ENCODE results near the gene KCNQ4.

KCNQ4 gene

GRCh38 chr1:40879482-40880175 is 96.0 kb downstream of the KCNQ4 start (continued):
- TF ChIP-seq TCF4 (CRISPR knock-in tag; IDR thresholded peaks at IDR 0.05; ENCODE audit: borderline replicate concordance) = no peak

DNA sequence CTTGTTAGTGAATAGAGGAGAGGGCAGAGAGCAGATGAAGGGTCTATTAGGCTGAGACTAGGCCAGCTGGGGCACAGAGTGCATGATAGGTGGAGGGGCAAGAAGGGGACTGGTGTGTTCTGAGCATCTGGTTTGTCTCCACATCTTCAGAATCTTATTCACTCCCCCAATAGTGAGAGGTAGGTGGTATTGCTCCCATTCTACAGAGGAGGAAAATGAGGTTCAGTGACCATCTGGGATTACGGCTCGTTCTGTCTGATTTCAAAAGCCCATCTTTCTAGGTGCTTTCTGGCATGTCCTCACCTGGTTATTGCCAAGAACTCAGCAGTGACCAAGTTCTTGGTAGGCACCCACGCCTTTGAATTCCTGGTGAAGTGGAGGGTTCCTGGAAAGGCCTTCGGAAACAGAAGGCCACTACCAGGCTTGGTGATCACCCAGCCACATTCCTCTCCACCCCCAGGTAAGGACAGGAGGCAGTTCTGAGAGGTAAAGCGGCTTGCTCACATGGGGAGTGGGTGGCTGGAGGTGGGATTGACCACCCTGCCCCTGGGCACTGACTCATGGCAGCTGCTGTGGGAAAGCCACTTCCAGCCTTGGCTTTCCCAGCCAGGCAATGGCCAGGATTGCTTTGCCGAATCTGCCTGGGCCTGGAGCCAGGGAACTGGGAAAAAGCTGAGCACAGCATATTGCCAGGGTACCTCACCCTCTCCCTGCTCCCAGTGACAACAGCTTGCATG is 97.4 kb downstream of the KCNQ4 start:
- no peak for TF ChIP-seq ARNTL (CRISPR knock-in tag; IDR thresholded peaks at IDR 0.05; ENCODE audit: borderline replicate concordance, low read depth)
- no peak for TF ChIP-seq ESRRG (CRISPR knock-in tag; IDR thresholded peaks at IDR 0.05)
- TF ChIP-seq ZNF565 (CRISPR knock-in tag; conservative IDR thresholded peaks at IDR 0.05; ENCODE audit: low read depth) = no peak
- no peak for TF ChIP-seq SNAI2 (CRISPR knock-in tag; IDR thresholded peaks at IDR 0.05)
- no peak for TF ChIP-seq CREB5 (CRISPR knock-in tag; IDR thresholded peaks at IDR 0.05; ENCODE audit: low read depth)
- no peak for TF ChIP-seq ZNF70 (CRISPR knock-in tag; IDR thresholded peaks at IDR 0.05)
- TF ChIP-seq ZFP30 (CRISPR knock-in tag; IDR thresholded peaks at IDR 0.05) = no peak
- no peak for TF ChIP-seq PATZ1 (CRISPR knock-in tag; IDR thresholded peaks at IDR 0.05; ENCODE audit: borderline replicate concordance)
- TF ChIP-seq ZC3H10 (CRISPR knock-in tag; IDR thresholded peaks at IDR 0.05) = no peak
- no peak for TF ChIP-seq CSDC2 (CRISPR knock-in tag; IDR thresholded peaks at IDR 0.05)
- no peak for TF ChIP-seq TOX (CRISPR knock-in tag; IDR thresholded peaks at IDR 0.05; ENCODE audit: borderline replicate concordance)
- no peak for TF ChIP-seq TCF4 (CRISPR knock-in tag; IDR thresholded peaks at IDR 0.05; ENCODE audit: borderline replicate concordance)
- TF ChIP-seq ISL1 (CRISPR knock-in tag; IDR thresholded peaks at IDR 0.05) = no peak
- TF ChIP-seq, protein P1, sequence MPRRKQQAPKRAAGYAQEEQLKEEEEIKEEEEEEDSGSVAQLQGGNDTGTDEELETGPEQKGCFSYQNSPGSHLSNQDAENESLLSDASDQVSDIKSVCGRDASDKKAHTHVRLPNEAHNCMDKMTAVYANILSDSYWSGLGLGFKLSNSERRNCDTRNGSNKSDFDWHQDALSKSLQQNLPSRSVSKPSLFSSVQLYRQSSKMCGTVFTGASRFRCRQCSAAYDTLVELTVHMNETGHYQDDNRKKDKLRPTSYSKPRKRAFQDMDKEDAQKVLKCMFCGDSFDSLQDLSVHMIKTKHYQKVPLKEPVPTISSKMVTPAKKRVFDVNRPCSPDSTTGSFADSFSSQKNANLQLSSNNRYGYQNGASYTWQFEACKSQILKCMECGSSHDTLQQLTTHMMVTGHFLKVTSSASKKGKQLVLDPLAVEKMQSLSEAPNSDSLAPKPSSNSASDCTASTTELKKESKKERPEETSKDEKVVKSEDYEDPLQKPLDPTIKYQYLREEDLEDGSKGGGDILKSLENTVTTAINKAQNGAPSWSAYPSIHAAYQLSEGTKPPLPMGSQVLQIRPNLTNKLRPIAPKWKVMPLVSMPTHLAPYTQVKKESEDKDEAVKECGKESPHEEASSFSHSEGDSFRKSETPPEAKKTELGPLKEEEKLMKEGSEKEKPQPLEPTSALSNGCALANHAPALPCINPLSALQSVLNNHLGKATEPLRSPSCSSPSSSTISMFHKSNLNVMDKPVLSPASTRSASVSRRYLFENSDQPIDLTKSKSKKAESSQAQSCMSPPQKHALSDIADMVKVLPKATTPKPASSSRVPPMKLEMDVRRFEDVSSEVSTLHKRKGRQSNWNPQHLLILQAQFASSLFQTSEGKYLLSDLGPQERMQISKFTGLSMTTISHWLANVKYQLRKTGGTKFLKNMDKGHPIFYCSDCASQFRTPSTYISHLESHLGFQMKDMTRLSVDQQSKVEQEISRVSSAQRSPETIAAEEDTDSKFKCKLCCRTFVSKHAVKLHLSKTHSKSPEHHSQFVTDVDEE (CRISPR knock-in tag; IDR thresholded peaks at IDR 0.05) = no peak
- no peak for TF ChIP-seq GLIS3 (CRISPR knock-in tag; IDR thresholded peaks at IDR 0.05)
- no peak for ATAC-seq

DNA sequence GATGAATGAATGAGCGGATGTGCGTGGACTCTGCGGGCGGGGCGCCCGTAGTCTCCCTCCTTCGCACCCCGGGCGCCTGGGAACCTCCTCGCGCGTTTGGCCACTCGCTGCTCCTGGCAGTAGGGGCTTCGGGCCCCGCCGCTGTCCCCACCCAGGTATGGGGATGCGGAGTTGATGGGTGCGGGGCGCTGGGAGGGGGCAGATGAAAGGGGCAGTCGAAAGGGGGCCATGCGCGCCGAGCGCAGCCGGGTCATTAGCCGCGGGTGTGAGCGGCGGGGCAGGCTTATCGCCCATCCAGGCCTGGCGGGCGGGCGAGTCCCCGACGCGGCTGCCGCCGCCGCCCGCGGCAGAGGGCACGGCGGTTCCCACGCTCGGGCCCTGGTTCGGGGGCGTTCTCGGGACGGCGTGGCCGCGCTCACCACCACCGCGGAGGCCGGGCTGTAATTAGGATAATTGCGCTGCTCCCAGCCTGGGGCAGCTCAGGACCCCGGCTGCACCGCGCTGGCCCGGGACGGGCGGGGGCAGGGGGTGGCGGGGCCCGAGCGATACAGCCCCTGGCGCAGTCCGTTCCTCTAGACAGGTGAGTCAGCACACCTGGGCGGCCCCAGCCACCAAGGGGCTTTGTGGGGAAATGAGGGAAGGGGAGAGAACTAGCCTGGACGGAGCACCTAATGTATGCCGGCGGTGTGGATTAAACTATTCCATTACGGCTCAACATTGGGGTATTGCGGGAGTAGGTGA is 100.6 kb downstream of the KCNQ4 start:
- TF ChIP-seq PATZ1 (CRISPR knock-in tag; IDR thresholded peaks at IDR 0.05; ENCODE audit: borderline replicate concordance) (no peak), ZFP3 (CRISPR knock-in tag; IDR thresholded peaks at IDR 0.05) (no peak), ARNTL (CRISPR knock-in tag; IDR thresholded peaks at IDR 0.05; ENCODE audit: borderline replicate concordance, low read depth) (no peak), RARB (CRISPR knock-in tag; IDR thresholded peaks at IDR 0.05) (no peak), BACH2 (CRISPR knock-in tag; IDR thresholded peaks at IDR 0.05; ENCODE audit: borderline replicate concordance) (no peak), TCF4 (CRISPR knock-in tag; IDR thresholded peaks at IDR 0.05; ENCODE audit: borderline replicate concordance) (no peak), OSR1 (CRISPR knock-in tag; IDR thresholded peaks at IDR 0.05) (no peak), ESRRG (CRISPR knock-in tag; IDR thresholded peaks at IDR 0.05) (no peak)
- ATAC-seq = no peak
